Stomach (tissue), 4 donors: ENCODE results near the gene CADM2.

Source experiments
- EP300 ChIP-seq: sonication (generic); formaldehyde crosslinking; IDR thresholded peaks from one replicate; pipeline ENCODE4 v1.6.1; 2017; ENCODE audit warnings: antibody characterized with exemption
- TF ChIP-seq, protein P1 (sequence below), 7 experiments: fragments of 450-650 bp in 4 of 7; fragments of 200-600 bp in 3 of 7; sonication (generic) in 3 of 7; IDR thresholded peaks; one replicate each; pipeline ENCODE4 v1.5.1; 2016 to 2019; ENCODE audit warnings: antibody characterized with exemption in 7 of 7, control low read depth in 2 of 7, mild to moderate bottlenecking in 1 of 7

DNA sequence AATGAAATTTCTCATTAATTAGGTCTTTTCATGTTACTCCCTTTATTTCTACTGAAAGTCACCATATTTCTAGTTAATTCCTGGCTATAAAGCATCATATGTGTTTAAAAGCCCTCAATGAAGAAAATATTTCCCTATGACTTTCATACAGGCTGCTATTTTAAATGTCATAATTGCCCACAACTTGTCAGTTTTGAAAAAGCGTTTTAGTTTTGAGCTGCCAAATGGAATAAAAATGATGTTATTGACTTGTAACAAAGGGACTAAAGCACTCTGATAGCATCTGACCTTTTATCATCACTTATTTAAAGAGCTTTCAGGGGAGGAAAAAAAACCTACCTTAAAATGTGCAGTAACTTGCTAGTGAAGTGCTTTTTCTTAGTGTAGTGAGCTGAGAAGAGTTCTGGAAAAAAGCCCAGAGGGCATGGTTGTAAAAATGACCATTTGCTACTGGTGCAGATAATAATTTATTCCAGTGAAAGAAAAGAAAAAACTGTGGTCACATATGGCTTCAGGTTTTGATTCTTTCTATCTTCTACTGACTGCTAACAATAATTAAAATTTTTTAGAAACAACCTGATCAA lies 877.2 kb downstream of the CADM2 start:
- TF ChIP-seq, protein P1, sequence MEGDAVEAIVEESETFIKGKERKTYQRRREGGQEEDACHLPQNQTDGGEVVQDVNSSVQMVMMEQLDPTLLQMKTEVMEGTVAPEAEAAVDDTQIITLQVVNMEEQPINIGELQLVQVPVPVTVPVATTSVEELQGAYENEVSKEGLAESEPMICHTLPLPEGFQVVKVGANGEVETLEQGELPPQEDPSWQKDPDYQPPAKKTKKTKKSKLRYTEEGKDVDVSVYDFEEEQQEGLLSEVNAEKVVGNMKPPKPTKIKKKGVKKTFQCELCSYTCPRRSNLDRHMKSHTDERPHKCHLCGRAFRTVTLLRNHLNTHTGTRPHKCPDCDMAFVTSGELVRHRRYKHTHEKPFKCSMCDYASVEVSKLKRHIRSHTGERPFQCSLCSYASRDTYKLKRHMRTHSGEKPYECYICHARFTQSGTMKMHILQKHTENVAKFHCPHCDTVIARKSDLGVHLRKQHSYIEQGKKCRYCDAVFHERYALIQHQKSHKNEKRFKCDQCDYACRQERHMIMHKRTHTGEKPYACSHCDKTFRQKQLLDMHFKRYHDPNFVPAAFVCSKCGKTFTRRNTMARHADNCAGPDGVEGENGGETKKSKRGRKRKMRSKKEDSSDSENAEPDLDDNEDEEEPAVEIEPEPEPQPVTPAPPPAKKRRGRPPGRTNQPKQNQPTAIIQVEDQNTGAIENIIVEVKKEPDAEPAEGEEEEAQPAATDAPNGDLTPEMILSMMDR (IDR thresholded peaks at IDR 0.05) = no peak
- TF ChIP-seq EP300 = no peak
